Cerebellar cortex (tissue), 1 donor: ENCODE data around the gene CFAP221.

ENCODE experiments used
- DNase-seq: peaks from one replicate; pipeline ENCODE4 v3.0.0-alpha.2; 2015; ENCODE audit warnings: low spot score

The CFAP221 gene

DNA sequence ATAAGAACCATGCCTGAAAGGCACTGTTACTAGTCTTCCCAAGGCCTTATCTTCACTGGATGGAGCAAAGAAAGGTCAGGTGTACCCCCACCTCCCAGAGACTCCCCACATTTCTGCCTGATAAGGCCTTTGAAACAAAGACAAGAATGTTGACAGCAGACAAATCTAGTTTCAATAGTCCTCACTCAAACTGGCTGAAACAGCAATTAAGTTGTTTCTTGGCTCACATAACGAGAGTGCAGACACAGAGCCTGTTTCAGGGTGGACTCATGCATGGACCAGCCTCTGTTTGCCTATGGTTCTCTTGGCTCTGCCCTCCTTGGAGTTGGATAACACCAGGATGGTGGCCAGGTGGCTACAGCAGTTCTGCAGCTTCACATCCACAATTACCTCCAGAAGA, 7.5 kb upstream of the CFAP221 start:
- DNase-seq = no peak

DNA sequence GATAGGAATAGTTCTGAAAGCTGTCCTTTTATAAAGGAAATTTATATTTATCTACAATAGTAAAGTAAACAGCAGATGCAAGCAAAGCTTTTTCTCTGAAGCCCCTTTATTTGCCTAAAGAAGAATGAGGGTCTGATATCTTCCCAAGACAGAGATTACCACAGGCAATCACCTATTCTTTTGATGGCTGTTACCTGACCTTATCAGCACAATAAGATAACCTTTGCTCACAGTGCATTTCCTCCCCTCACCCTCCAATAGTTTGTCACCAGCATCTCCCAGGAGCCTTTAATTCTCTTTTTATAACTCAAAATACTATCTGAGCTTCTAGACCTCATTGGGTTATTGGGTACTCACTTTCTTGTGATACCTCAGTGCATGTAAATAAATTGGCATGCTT, 6.5 kb upstream of the CFAP221 start:
- no peak for DNase-seq

DNA sequence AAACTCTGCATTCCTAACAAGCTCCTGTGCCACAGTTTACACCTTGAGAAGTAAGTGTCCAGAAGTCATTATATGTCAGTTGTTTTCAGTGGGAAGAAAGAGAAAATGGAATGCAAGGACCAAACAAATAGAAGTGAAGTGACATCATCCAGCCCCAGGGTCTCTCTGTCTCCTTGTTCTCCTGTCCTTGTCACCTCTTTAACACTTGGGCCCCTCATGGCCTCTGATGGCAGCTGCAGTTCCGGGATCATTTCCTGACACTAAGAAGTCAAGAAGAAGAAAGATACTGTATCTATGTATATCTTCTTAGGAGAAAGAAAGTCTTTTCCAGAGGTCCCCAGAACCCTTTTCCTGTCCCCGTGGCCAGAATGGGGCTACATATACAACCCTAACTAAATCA, 2.8 kb upstream of the CFAP221 start:
- no peak for DNase-seq

DNA sequence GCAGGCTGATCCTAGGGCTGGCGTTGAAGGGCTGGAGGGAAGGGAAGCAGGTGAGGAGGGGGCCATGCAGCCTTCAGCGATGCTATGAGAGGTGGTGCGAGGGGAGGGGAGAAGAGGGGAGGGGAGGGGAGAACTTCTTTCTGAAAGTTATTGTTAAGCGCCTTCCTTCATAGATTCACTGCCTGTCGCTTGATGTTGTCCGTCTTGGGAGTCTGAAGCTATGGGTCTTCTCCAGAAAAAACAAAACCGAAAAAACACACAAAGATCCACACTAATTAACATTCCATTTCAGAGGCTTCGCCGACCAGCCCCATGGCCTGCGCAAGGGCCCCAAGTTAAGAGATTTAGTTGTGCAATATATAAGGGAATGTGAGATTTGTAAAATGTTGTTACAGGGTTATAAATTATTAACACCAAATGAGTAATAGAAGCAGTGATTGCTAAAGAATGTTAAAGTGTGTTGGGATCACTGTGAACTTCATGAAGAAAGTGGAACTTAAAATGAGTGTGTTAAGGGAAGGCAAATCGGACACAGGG, 758 bp downstream of the CFAP221 start:
- DNase-seq = no peak

DNA sequence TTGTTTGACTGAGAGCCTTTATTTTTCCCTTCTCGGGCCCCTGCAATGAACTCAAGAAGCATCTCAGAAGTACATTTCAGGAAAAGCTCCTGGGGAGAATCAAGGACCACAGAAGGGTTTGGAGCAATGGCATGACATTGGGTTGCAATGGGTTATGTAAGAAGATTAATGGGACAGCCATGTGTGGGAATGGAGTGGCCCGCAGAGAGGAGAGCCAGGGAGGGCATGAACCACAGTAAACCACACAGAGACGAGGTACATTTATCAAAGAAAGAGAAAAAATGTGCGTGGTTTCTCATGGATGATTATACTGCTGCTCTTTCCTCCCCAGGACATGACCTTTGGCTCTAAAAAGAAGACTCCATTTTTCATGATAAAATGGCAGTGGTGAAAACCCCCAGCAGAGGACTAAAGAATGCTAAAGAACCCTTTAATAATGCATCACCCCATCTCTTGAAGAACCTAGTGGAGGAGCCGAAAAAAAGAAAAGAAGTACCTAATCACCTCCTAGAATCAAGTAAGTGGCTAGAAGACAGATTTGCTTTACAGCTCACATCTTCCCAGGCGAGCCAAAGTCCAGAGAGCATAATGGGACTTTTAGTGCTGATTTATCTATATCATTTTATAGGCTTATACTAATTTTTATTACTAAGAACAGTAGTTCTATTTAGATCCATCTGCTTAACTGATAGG, 1.7 kb downstream of the CFAP221 start:
- no peak for DNase-seq

DNA sequence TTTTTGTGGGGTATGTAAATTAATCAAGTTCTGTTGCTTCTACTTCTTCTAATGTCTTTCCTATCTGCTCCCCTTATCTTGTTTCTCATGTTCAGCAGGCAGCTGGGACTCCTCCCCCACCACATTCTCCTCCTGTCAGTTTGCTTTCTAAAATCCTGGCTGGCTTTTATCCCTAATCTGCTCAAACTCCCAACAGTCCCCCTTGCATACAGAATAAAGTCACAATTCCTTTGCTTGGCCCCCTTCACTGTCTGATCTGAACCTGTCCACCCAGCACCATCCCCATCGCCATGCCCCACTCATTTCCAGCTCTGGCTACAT, 2.2 kb downstream of the CFAP221 start:
- no peak for DNase-seq

DNA sequence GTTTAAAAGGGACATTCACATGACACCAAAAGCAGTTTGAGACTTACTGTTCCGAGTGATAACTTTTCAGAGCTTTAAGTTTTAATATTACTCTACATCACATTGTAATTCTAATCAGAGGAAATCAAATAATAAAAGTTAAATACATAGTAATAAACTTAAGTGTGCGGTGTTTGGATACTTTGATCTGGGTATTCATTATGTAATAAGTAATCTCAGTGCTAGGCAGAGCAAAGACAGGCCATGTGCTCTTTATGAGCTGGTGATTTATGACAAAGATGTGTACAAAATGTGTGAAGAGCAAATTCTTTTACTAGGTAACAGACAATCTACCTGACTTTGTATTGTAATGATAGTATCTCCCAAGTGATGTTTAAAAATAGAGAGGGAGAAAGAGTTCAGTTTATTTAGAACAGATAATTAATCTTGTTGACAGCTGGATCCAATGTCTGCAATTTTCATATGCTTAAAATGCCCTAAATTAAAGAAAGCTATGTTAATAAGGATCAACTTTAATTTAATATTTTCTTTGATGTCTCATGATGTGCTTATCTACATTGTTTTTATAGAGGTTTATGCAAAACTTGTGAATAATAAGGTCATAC, 4.4 kb downstream of the CFAP221 start:
- DNase-seq = no peak

DNA sequence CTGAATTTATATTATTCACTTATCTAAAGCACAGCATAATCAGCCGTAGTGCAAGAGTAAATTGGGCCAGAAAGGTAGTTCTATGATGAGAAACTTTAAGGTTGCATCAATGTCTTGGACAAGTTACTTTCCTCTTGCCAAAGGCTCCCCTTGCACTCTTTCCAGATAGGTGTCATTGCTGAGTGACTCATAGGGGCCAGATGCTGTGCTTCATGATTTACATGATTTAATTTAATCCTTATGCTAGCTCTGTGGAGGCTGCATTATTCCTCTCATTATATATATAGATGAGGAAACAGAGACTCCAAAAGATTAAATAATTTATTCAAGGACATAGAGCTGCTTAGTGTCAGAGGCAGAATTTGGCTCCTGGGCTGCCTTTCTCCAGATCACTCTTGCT, 5.0 kb downstream of the CFAP221 start:
- DNase-seq = no peak

DNA sequence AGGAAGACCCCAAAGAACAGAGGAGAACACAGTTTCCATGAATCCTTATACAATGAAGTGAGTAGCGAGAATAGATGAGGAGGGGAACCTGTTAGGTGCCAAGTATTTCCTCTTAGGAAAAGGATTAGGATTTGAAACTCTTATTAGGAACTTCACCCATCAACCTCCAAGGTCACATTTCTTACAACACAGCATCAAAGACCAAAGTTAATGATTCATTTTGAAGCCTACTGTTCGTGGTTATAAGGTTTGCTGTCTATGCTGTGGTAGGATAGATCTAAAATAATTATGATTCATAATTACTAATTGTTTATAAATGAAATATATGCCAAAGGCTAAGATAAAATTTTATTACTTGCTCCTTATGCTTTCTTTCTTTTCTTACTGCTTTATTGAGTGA, 6.1 kb downstream of the CFAP221 start:
- DNase-seq = no peak

DNA sequence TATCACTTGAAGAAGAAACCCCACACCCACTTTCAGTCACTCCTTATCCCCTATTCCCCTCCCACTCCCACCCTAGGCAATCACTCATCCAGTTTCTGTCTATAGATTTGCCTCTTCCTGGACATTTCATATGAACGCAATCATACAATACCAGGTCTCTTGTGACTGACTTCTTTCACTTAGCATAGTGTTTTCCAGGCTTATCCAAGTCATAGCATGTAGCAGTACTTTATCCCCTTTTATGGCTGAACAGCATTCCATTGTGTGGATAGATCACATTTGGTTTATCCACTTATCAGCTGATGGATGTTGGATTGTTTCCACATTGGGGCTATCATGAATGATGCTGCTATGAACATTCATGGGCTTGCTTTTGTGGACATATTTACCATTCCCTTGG, 6.6 kb downstream of the CFAP221 start:
- no peak for DNase-seq

DNA sequence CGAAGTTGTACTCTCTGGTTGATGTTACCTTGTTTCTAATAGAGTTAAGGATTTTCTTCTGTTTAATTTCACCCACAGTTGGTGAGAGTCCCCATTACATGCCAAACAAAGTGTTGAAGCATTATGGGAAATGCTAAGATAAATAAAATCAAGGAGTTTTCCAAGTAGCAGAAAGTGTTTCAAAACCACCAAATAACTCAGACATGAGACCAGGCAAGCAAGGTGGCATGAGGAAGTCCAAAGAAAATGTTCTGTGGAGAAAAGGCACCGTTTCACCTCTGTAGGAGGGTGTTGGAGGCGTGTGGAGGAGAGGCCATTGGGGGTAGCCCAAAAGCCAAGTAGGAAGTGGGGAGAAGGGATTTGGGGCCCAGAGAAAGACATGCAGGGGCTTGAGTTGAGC, 8.7 kb downstream of the CFAP221 start:
- DNase-seq = no peak

DNA sequence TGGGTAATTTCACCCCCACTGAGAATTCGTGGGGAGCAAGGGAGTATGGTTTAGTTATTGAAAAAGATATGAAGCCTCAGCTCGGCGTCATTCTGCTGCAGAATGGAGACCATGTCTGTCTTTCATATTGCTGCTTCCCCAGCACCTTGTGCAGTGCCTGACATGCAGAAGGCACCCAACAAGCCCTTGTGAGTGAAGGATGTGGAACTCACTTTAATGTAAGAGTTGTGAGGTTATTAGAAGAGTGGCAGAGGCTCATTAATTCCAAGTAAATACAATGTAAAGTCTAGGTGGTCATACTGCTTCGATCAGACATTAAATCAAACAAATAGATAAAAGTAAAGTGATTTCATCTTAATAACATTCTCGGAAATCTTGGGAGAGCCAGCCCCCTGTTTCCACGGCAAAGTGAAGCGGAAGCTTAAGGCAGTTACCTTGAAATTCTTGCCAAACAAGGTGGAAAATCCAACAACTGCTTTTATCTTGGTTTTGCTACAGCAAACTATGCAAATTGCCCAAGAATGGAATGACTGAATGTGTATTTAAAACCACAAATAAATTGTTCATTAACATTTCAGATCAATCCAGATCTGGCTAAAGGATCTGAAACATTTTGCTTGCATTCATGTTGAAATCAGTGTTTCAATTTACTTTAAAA, 9.6 kb downstream of the CFAP221 start:
- no peak for DNase-seq

DNA sequence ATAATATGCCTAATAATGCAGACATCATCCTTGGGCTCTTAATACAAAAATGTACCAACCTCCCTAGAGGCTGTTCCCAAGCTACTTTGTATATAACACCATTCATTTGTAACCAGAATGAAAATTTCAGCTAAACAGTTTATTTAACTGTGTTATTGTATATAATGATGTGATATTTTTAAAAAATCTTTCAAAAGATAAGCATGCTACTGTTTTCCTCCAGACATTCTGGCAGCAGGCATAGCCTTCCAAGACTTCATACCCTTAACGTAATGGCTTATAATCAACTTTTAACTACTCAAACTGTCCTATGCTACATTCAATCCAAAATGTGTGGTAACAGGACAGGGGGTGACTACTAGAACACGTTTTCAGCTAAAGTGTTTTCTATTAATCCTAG, 21.2 kb downstream of the CFAP221 start:
- no peak for DNase-seq

DNA sequence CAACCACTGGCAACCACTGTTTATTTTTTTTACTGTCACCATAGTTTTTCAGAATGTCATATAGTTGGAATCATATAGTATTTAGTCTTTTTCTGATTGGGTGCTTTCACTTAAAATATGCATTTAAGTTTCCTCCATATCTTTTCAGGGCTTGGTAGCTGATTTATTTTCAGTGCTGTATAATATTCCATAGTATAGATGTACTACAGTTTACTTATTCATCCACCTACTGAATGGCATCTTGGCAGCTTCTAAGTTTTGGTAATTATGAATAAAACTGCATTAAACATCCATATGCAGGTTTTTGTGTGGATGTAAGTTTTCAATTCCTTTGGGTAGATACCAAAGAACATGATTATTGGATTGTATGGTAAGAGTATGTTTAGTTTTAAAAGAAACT, 23.0 kb downstream of the CFAP221 start:
- DNase-seq = no peak

DNA sequence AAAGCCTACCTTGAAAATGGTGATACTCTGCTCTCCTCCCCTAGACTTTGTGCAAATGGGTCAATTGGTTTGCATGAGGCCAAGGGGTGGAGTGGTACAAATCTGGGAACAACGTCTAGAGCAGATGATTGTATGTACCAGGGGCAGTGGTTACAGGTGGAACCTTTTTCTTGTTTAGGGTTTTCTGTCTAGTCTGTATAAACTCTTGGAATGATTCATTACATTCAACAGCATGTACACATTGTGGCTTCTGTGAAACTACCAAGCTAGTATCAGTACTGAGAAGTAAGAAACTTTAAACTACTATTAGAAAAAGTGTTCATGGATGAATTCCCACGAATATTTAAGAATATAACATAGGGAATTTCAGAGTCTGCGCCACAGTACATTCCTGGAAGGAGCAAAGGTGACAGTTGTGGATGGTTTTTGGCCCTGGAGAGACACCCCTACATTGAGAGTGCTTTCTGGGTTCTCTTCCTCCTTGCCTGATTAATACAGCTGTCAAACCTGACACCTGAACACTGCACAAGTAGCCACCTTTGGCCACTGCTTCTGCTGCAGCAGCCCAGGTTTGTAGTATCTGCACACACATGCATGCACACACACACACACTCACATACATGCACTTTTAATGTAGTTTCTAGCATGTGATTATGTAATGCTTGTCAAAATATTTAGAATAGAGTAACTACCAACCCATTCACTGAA, 30.0 kb downstream of the CFAP221 start:
- no peak for DNase-seq

DNA sequence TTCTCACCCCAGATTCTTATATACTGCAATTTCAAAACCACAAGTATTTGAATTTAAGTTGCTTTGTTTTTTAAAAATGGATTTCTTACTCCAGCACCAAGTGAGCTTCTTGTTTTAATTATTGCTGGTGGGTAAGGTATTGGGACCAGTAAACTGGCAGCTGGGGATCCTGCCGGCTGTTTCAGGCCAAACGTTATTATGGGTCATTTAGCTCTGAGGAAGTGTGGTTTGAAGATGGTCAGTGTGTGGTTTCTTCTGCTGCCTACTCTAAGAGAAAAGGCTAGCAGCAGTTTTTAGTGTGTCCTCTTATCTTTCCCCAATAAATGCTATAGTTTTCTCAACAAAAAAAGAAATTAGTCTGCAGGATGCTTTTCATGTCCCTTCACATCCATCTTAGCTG, 30.6 kb downstream of the CFAP221 start:
- no peak for DNase-seq

DNA sequence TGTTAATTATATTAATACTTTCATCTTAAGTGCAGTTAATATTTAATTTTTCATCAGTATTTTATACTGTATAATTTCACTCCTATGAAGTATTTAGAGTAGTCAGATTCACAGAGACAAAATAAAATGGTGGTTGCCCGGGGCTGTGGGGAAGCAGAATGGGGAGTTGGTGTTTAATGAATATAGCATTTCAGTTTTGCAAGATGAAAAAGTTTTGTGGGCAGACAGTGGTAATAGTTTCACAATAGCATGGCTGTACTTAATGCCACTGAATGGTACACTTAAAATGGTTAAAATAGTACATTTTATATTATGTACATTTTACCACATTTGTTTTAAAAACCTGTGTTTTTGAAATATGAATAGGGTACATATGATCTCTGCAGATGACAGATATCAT, 31.2 kb downstream of the CFAP221 start:
- no peak for DNase-seq

DNA sequence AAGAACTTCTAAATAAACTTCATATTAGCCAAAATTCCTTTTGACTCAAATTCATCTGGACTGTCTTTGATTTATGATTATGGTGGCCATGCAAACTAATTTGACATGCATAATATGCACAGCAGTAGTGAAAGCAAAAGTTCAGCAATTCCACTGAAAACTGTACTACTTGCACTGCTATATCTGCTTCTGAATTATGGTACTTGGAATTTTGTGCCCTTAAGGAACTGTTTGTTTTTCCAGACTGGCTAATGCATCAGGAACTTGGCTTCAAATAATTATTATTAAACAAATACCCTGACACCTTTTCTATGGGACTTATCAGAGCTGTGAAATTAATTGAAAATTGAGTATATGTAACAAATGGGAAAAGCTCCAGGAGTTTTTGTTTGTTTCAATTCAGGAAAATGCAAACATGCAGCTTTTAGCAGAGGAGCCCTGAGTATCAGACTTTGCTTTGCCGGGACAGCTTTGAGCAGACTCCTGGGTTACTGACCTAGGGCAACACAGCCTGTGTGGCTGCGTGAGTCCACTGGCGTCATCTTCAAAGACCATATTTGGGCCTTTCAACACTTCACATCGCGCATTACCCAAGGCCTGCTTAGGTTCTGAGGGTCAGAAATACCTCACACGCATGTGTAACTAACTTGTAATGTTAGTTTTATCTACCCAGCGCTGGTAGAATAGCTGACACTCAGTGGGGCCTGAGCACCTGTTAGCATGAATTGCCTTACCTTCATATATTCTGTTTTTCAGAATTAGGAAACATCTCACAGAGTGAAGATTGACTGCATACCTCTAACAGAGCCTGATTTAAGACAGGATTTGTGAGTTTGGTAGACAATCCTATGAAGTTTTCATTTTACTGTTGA, 35.4 kb downstream of the CFAP221 start:
- DNase-seq = no peak

DNA sequence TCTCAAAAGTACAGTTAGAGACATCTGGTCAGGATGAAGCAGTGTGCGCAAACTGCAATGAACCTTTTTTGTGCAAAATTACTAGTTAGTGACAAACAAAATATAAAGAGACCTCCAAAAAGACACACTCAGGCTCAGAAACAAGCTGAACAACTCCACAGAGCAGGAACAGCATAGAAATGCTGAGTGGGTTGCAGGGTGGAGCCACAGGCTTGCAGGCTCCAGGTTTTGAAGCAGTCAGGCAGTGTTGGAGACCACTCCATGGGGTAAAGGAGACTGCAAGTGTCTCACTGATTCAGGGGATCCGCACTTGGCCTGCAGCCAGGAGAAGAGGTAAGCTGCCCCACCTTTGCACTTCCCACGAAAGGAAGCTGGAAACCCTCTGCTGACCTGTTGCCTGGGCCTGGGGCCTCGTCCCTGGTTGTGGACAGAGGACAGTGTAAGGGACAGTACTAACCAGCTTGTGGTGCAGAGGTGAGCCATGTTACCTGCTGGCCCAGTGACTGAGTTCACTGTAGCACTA, 36.4 kb downstream of the CFAP221 start:
- DNase-seq = no peak

DNA sequence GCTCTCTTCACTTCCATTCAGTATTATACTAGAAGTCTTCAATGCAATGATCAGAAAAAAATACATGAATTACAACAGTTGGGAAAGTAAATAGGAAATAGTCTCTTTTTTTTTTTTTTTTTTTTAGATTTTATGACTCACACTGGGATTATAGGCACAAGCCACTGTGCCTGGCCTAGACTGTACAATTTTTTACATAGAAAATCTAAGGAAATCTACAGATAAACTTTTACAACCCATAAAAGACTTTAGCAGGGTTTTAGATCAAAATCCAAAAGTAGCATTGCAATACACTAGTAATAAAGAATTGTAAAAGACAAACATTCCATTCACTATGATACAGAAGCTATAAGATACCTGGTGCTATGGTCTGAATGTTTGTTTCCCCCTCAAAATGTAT, 39.0 kb downstream of the CFAP221 start:
- DNase-seq = no peak

DNA sequence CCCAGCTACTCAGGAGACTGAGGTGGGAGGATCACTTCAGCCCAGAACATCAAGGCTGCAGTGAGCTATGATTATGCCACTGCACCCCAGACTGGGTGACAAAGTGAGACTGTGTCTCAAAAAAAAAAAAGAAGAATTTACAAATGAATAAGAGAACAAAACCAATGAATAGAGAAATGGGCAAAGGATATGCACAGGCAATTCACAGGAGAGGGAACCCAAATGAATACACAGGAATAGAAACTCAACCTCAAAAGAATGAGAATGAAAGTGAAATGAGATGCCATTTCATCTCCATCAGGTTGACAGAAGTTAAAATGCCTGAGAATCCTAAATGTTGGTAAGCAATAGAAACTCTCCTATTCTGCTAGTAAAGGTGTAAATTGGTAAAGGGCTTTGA, 40.2 kb downstream of the CFAP221 start:
- no peak for DNase-seq

DNA sequence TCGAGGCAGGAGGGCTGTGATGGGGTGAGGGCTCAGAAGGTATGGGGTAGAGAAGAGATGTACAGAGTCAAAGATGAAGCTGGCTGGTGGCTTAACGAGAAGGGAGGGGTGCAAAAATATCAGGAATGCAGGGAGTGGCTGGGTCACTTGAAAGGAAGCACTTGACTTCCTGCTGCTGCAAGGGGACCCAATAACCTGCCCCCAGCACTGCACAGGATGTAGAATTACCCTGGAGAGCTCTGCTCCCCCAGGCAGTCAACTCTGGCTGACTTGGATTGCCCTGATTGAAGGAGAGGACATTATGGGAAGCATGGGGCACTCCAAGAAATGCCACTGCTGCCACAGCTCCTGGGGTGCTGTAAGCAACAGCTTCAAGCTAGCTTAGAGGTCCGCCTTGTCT, 41.8 kb downstream of the CFAP221 start:
- DNase-seq = no peak
